NCI-H526 treated with DMSO at 0.1 percent for 48 hours (cell line): ENCODE data around the gene AURKAIP1.

Source experiments
- DNase-seq: peaks from one replicate; lab custom pipeline; 2025; lab: John Stamatoyannopoulos, UW

The AURKAIP1 gene

GRCh38 chr1:1360506-1361169 lies 14.4 kb downstream of the AURKAIP1 start:
- no peak for DNase-seq

- no peak for DNase-seq
Measured at GRCh38 chr1:1359664-1360468, 15.1 kb downstream of the AURKAIP1 start.

- no peak for DNase-seq
Measured at GRCh38 chr1:1359308-1359663, 15.7 kb downstream of the AURKAIP1 start.

- no peak for DNase-seq
Measured at GRCh38 chr1:1358433-1359271, 16.4 kb downstream of the AURKAIP1 start, which contains the start of gene MXRA8. MXRA8 (minus strand) TSS chr1:1358555; CDS start chr1:1358504, 51 bp downstream.

- no peak for DNase-seq
Measured at GRCh38 chr1:1357871-1358432, 17.1 kb downstream of the AURKAIP1 start.

GRCh38 chr1:1356796-1357401 lies 18.1 kb downstream of the AURKAIP1 start:
- DNase-seq = no peak

GRCh38 chr1:1356166-1356795 lies 18.7 kb downstream of the AURKAIP1 start:
- no peak for DNase-seq

GRCh38 chr1:1355416-1355815 lies 19.6 kb downstream of the AURKAIP1 start:
- DNase-seq = peak; percentile 24

GRCh38 chr1:1354271-1355247 lies 20.4 kb downstream of the AURKAIP1 start:
- DNase-seq = no peak

GRCh38 chr1:1353389-1354151 lies 21.4 kb downstream of the AURKAIP1 start:
- DNase-seq = no peak

- no peak for DNase-seq
Measured at GRCh38 chr1:1352786-1353388, 22.1 kb downstream of the AURKAIP1 start.

GRCh38 chr1:1351511-1352427 lies 23.2 kb downstream of the AURKAIP1 start:
- no peak for DNase-seq

GRCh38 chr1:1349256-1350012 lies 25.6 kb downstream of the AURKAIP1 start, which contains the start of gene DVL1:
DVL1 (minus strand) TSS chr1:1349418; CDS start chr1:1349065, 353 bp downstream.
- DNase-seq = no peak

GRCh38 chr1:1348420-1349255 lies 26.4 kb downstream of the AURKAIP1 start:
- DNase-seq = no peak

- no peak for DNase-seq
Measured at GRCh38 chr1:1347663-1348419, 27.2 kb downstream of the AURKAIP1 start.
